ENCODE data around the gene ATP1B1.
"Not testable (repeated sequence)": the region's sequence is repeated elsewhere in the genome, so short reads cannot be mapped to it uniquely, and the experiment has no call there.

The ATP1B1 gene

GRCh38 chr1:169142129-169142528 lies 35.6 kb downstream of the ATP1B1 start:
- DNase-seq (ENCODE audit: low read depth): no peak

GRCh38 chr1:169143346-169143745 lies 36.9 kb downstream of the ATP1B1 start:
- DNase-seq (ENCODE audit: low read depth): no peak

GRCh38 chr1:169143984-169144383 lies 37.5 kb downstream of the ATP1B1 start:
- no peak for DNase-seq (ENCODE audit: low read depth)

GRCh38 chr1:169144941-169145626 lies 38.6 kb downstream of the ATP1B1 start:
- DNase-seq (ENCODE audit: low read depth): no peak

GRCh38 chr1:169146576-169147214 lies 40.2 kb downstream of the ATP1B1 start:
- no peak for DNase-seq (ENCODE audit: low read depth)

GRCh38 chr1:169148472-169149252 lies 42.2 kb downstream of the ATP1B1 start:
- DNase-seq (ENCODE audit: low read depth): no peak

GRCh38 chr1:169149555-169150286 lies 43.2 kb downstream of the ATP1B1 start:
- peak; percentile 25 for DNase-seq (ENCODE audit: low read depth)

- DNase-seq (ENCODE audit: low read depth): no peak
Observed at GRCh38 chr1:169150641-169151337, 44.3 kb downstream of the ATP1B1 start.

- no peak for DNase-seq (ENCODE audit: low read depth)
Observed at GRCh38 chr1:169151338-169151837, 44.9 kb downstream of the ATP1B1 start.

GRCh38 chr1:169155675-169156074 lies 49.2 kb downstream of the ATP1B1 start:
- no peak for DNase-seq (ENCODE audit: low read depth)

GRCh38 chr1:169156580-169156979 lies 50.1 kb downstream of the ATP1B1 start:
- no peak for DNase-seq (ENCODE audit: low read depth)

- DNase-seq (ENCODE audit: low read depth): no peak
Observed at GRCh38 chr1:169160845-169161495, 54.5 kb downstream of the ATP1B1 start.

- DNase-seq (ENCODE audit: low read depth): no peak
Observed at GRCh38 chr1:169161496-169162194, 55.2 kb downstream of the ATP1B1 start.

GRCh38 chr1:169163059-169163458 lies 56.6 kb downstream of the ATP1B1 start:
- no peak for DNase-seq (ENCODE audit: low read depth)

- no peak for DNase-seq (ENCODE audit: low read depth)
Observed at GRCh38 chr1:169175461-169175860, 69.0 kb downstream of the ATP1B1 start.

- DNase-seq (ENCODE audit: low read depth): not testable (repeated sequence)
Observed at GRCh38 chr1:169179431-169179830, 72.9 kb downstream of the ATP1B1 start.

- DNase-seq (ENCODE audit: low read depth): no peak
Observed at GRCh38 chr1:169180174-169180573, 73.7 kb downstream of the ATP1B1 start.

All from fibroblast of gingiva (primary cell).